H1 (cell line): Measurements from ENCODE around the gene HSPA1L. TPM values are rescaled to one million over a fixed set of nuclear protein-coding genes. Genes with fewer than 3 reads are reported as not detected.

Experiments
- CEBPB ChIP-seq: IDR thresholded peaks from 2 replicates; pipeline ENCODE4 v1.6.1; 2012; ENCODE audit warnings: low read depth, low read length
- RBBP5 ChIP-seq: IDR thresholded peaks from 2 replicates; pipeline ENCODE4 v1.7.1; 2012; ENCODE audit warnings: low read depth, mild to moderate bottlenecking, inconsistent platforms, low read length, moderate library complexity, borderline replicate concordance
- SAP30 ChIP-seq: fragments of 300-600 bp; sonication (generic); IDR thresholded peaks from 2 replicates; pipeline ENCODE4 v1.7.1; 2012; ENCODE audit warnings: low read length, moderate library complexity, mild to moderate bottlenecking, inconsistent platforms; ENCODE audit not compliant: insufficient read depth, insufficient replicate concordance
- SP4 ChIP-seq: IDR thresholded peaks from 2 replicates; pipeline ENCODE4 v1.6.1; 2012; ENCODE audit warnings: low read length, inconsistent platforms
- SUZ12 ChIP-seq: fragments of 200-600 bp; sonication (generic); IDR thresholded peaks from 2 replicates; pipeline ENCODE4 v1.6.1; 2012; ENCODE audit warnings: mild to moderate bottlenecking, inconsistent platforms, low read length, moderate library complexity, mixed read lengths
- polyA plus RNA-seq, 7 experiments: library from polyadenylated mRNA; depleted of rRNA in 3 of 7; stranded (reverse) in 5 of 7; unstranded in 2 of 7; fragments of >200 nt in 5 of 7; fragments of 200-250 nt in 2 of 7; gene quantifications; 1 replicate in 5 of 7; 2 replicates in 1 of 7; 4 replicates in 1 of 7; pipeline versions ENCODE4 v1.2.1 to v1.2.3, GENCODE V29; 2011 to 2013; ENCODE audit warnings: missing spikeins in 2 of 7, mixed read lengths in 2 of 7
- total RNA-seq: library from RNA; stranded (reverse); fragmentation: NEBNext Ultra II Directional; extraction: Animal tissue kit (Norgen Biotek cat#: 25700); gene quantifications from 2 replicates; pipeline ENCODE4 v1.2.1, GENCODE V29; 2021

HSPA1L gene
- total and polyA plus RNA-seq, 2 of the 8 experiments (the other 6 are each of a cell fraction or from before 2014, with no cell fraction given): 1.00 to 1.9 TPM

DNA sequence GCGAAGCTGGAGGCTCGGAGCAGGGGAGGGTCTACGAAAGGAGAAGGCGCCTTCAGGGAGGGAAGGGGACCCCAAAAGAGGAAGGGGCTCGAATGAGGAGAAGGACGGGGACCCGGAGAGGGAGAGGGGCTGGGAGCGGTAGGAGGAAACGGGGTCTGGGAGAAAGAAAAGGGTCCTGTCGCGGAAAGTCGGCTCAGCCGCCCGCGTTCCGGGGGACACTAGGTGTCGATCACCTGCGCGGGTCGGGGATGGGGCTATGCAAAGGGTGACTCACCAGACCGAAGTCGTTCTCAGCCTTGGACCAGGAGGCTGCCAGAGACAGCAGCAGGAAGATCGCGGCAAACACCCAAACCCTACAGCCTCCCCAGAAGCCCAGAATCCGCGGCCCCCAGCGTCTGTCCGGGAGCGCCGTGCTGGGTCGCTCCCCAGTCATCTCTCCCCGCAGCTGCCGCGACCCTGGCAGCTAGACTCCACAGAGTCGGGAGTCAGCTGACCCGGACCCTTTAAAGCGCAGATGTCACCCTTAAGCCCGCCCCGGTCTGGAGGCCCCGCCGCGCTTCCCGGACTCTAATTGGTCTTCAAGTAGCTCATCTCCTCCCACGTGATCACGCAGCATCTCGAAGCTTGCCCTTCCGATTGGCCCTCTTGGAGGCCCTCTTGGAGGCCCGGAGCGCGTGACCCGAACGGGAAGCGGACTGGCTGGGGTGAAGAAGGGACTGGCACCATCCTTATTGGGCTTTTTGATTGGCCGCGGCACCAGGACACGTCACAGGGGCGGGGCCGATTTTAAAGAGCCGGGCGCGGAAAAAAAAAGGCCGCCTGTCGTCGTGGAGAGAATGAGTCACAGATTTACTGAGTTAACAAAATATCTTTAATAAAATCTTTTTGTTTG lies 47.5 kb upstream of the HSPA1L start, which contains the start of gene NEU1 (continued):
- TF ChIP-seq SAP30 (peak; percentile 73), RBBP5 (no peak; the same call in 1 of the 2 replicates), SUZ12 (no peak), CEBPB (no peak), SP4 (no peak)
